Measurements from ENCODE around the gene PSMB4.

DNA sequence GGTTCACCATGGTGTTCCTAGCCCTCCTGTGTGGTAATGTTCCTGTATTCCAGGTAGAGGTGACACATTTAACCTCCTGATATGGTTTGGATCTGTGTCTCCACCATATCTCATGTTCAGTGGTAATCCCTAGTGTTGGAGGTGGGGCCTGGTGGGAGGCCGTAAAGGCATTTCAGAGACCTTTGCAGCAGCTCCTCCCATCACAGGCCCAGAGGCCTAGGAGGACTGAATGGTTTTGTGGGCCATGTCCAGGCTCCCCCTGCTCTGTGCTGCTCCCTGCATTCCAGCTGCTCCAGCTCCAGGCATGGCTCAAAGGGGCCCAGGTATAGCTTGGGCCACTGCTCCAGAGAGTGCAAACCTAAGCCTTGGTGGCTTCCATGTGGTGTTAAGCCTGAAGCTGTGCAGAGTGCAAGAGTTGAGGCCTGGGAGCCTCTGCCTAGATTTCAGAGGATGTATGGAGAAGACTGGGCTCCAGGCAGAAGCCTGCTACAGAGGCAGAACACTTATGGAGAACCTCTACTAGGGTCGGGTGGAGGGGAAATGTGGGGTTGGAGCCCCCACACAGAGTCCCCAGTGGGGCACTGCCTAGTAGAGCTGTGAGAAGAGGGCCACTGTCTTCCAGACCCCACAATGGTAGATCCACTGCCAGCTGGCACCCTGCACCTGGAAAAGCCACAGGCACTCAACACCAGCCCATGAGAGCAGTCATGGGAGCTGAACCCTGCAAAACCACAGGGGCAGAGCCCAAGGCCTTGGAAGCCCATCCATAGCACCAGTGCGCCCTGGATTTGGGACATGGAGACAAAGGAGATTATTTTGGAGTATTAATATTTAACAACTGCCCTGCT, 36.8 kb upstream of the PSMB4 start:
- no peak for TF ChIP-seq ZC3H10 (CRISPR knock-in tag; IDR thresholded peaks at IDR 0.05)
- TF ChIP-seq ZNF70 (CRISPR knock-in tag; IDR thresholded peaks at IDR 0.05): no peak
- TF ChIP-seq, protein P1, sequence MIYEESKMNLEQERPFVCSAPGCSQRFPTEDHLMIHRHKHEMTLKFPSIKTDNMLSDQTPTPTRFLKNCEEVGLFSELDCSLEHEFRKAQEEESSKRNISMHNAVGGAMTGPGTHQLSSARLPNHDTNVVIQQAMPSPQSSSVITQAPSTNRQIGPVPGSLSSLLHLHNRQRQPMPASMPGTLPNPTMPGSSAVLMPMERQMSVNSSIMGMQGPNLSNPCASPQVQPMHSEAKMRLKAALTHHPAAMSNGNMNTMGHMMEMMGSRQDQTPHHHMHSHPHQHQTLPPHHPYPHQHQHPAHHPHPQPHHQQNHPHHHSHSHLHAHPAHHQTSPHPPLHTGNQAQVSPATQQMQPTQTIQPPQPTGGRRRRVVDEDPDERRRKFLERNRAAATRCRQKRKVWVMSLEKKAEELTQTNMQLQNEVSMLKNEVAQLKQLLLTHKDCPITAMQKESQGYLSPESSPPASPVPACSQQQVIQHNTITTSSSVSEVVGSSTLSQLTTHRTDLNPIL (CRISPR knock-in tag; IDR thresholded peaks at IDR 0.05; ENCODE audit: low read depth): no peak
- TF ChIP-seq, protein P2, sequence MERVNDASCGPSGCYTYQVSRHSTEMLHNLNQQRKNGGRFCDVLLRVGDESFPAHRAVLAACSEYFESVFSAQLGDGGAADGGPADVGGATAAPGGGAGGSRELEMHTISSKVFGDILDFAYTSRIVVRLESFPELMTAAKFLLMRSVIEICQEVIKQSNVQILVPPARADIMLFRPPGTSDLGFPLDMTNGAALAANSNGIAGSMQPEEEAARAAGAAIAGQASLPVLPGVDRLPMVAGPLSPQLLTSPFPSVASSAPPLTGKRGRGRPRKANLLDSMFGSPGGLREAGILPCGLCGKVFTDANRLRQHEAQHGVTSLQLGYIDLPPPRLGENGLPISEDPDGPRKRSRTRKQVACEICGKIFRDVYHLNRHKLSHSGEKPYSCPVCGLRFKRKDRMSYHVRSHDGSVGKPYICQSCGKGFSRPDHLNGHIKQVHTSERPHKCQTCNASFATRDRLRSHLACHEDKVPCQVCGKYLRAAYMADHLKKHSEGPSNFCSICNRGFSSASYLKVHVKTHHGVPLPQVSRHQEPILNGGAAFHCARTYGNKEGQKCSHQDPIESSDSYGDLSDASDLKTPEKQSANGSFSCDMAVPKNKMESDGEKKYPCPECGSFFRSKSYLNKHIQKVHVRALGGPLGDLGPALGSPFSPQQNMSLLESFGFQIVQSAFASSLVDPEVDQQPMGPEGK (CRISPR knock-in tag; IDR thresholded peaks at IDR 0.05; ENCODE audit: borderline replicate concordance): no peak
- TF ChIP-seq, protein P3, sequence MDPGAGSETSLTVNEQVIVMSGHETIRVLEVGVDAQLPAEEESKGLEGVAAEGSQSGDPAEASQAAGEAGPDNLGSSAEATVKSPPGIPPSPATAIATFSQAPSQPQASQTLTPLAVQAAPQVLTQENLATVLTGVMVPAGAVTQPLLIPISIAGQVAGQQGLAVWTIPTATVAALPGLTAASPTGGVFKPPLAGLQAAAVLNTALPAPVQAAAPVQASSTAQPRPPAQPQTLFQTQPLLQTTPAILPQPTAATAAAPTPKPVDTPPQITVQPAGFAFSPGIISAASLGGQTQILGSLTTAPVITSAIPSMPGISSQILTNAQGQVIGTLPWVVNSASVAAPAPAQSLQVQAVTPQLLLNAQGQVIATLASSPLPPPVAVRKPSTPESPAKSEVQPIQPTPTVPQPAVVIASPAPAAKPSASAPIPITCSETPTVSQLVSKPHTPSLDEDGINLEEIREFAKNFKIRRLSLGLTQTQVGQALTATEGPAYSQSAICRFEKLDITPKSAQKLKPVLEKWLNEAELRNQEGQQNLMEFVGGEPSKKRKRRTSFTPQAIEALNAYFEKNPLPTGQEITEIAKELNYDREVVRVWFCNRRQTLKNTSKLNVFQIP (CRISPR knock-in tag; IDR thresholded peaks at IDR 0.05; ENCODE audit: borderline replicate concordance, low read depth): no peak
